Uterus (tissue), 4 donors: ENCODE measurements around the gene ZP2. TPM values are rescaled to one million over a fixed set of nuclear protein-coding genes. Genes with fewer than 3 reads are reported as not detected.
"Not testable (repeated sequence)": the region's sequence is repeated elsewhere in the genome, so short reads cannot be mapped to it uniquely, and the experiment has no call there.

Experiments
- DNase-seq, 2 donors: peaks; one replicate each; pipeline ENCODE4 v3.0.0-alpha.2; 2019 to 2020
- H3K27ac ChIP-seq, 2 donors: fragments of 200-600 bp; sonication (generic); 1 replicate in 1 of 2; 2 replicates in 1 of 2; pipeline ENCODE4 v1.5.1; 2016 to 2018
- H3K27me3 ChIP-seq, 2 donors: fragments of 200-600 bp; sonication (generic); one replicate each; pipeline ENCODE4 v1.5.1; 2018 to 2019; ENCODE audit warnings: control low read depth in 1 of 2
- H3K36me3 ChIP-seq, 2 donors: fragments of 200-600 bp; sonication (generic); one replicate each; pipeline ENCODE4 v1.5.1; 2019; ENCODE audit warnings: control low read depth in 1 of 2
- H3K4me1 ChIP-seq, 2 donors: fragments of 200-600 bp; sonication (generic); one replicate each; pipeline ENCODE4 v1.5.1; 2018 to 2019; ENCODE audit warnings: control low read depth in 1 of 2
- H3K4me3 ChIP-seq, 2 donors: fragments of 200-600 bp; sonication (generic); 1 replicate in 1 of 2; 2 replicates in 1 of 2; pipeline ENCODE4 v1.5.1; 2018 to 2019; ENCODE audit warnings: mild to moderate bottlenecking in 1 of 2
- H3K9me3 ChIP-seq, 2 donors: fragments of 200-600 bp; sonication (generic); one replicate each; pipeline ENCODE4 v1.5.1; 2019; ENCODE audit warnings: control low read depth in 1 of 2
- POLR2A ChIP-seq, 2 donors: fragments of 450-650 bp; IDR thresholded peaks; one replicate each; pipeline ENCODE4 v1.6.1; 2016; ENCODE audit warnings: antibody characterized with exemption in 2 of 2, mild to moderate bottlenecking in 1 of 2, moderate library complexity in 1 of 2
- intact Hi-C: fragments of 100-400 bp; cut with DNase I; formaldehyde crosslinking; loops from one replicate; pipeline ENCODE4 v1.15.1; 2023; ENCODE audit warnings: low total_unique reads
- total RNA-seq, 4 donors: library from RNA; depleted of rRNA in 3 of 4; stranded (reverse); fragments of >200 nt in 3 of 4; gene quantifications; one replicate each; pipeline versions ENCODE4 v1.1.0 to v1.2.4, GENCODE V29; 2014 to 2023
- TF ChIP-seq, protein P1 (sequence below), 4 experiments: fragments of 200-600 bp in 2 of 4; fragments of 450-650 bp in 2 of 4; sonication (generic) in 2 of 4; IDR thresholded peaks; one replicate each; pipeline ENCODE4 v1.5.1; 2016 to 2019; ENCODE audit warnings: antibody characterized with exemption in 4 of 4, mild to moderate bottlenecking in 2 of 4, moderate library complexity in 1 of 4
- donor health status: DM: yes; HTN: yes; CAD: no.

The ZP2 gene
- total RNA-seq: 1 to 10 TPM in 1 of 4 donors, not detected in 3; 3.4 TPM

DNA sequence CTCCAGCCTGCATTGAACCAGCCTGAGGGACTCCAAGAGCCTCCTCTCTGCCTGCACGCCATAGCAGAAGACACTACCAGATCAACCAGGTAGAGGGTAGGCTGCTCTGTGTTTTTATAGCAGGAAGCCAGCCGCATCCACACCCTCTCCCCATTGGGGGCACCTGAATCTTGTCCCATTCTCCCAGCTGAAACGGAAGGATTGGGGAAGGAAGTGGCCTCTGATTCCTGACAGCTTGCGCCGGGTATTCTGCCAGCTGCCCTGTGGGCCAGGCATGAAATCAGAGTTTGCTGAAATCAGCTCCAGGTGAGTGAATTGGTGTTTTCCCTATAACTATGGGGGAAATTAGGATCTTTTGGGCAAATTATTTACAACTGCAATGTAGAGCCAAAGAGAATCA, at the start of gene ZP2:
TSS of gene ZP2 (minus strand) at position 89 of the 400 bp plus-strand sequence. CDS start at position 62, 27 bp downstream.
- Histone ChIP-seq H3K27me3 (no peaks in the 10 kb centered on the region), H3K4me3 (no peak within 1 kb of the TSS), H3K9me3 (no peaks in the 10 kb centered on the region), H3K36me3 (no peaks in the 10 kb centered on the region), H3K4me1 (no peaks in the 10 kb centered on the region), H3K27ac (no peak within 1 kb of the TSS)
- TF ChIP-seq, protein P1, sequence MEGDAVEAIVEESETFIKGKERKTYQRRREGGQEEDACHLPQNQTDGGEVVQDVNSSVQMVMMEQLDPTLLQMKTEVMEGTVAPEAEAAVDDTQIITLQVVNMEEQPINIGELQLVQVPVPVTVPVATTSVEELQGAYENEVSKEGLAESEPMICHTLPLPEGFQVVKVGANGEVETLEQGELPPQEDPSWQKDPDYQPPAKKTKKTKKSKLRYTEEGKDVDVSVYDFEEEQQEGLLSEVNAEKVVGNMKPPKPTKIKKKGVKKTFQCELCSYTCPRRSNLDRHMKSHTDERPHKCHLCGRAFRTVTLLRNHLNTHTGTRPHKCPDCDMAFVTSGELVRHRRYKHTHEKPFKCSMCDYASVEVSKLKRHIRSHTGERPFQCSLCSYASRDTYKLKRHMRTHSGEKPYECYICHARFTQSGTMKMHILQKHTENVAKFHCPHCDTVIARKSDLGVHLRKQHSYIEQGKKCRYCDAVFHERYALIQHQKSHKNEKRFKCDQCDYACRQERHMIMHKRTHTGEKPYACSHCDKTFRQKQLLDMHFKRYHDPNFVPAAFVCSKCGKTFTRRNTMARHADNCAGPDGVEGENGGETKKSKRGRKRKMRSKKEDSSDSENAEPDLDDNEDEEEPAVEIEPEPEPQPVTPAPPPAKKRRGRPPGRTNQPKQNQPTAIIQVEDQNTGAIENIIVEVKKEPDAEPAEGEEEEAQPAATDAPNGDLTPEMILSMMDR (IDR thresholded peaks at IDR 0.05): no peak
- TF ChIP-seq POLR2A (IDR thresholded peaks at IDR 0.05): no peak
- DNase-seq: no peak
- intact Hi-C loops: no loop called here

DNA sequence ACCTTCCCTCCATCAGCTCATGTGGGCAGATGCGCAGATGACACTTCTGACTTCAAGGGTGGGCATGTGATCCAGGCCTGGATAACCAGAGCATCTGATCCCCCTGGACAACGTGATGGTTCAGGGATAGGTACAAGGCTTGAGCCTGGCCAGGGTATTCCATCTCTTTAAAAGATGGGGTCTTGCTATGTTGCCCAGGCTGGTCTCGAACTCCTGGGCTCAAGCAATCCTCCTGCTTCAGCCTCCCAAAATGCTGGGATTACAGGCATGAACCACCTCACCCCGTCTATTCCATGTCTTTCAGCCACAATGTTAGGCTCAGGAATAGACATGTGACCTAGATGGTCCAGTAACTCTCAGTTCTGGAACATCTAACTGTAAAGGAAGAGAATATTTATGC, 45.9 kb upstream of the ZP2 start:
- no peak overlapping the region for H3K4me3 ChIP-seq
- intact Hi-C loops: no loop called here
- H3K9me3 ChIP-seq: no peaks in the 10 kb centered on the region
- no peaks in the 10 kb centered on the region for H3K4me1 ChIP-seq
- no peaks in the 10 kb centered on the region for H3K27me3 ChIP-seq
- no peak for TF ChIP-seq POLR2A (IDR thresholded peaks at IDR 0.05)
- TF ChIP-seq, protein P1 (IDR thresholded peaks at IDR 0.05): no peak
- no peaks in the 10 kb centered on the region for H3K36me3 ChIP-seq
- H3K27ac ChIP-seq: no peak overlapping the region
- DNase-seq: no peak

DNA sequence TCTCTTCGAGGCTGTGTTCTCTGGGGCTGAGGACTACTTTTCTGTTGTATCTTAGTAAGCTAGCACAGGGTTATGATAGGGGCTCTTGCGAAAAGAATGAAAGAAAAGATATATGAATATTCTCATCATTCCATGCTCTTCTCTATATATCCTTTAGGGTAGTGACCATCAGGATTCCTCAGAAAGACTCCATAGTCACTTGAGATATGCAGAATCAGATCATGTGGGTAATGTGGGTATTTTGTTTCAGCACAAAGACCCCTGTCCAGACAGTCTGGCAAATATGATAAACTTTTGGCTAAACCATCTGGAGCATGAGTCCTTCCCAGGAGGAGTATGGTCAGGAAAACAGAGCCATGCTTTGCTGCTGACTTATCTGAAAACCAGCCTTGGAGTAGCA, 45.3 kb upstream of the ZP2 start:
- DNase-seq: no peak
- TF ChIP-seq POLR2A (IDR thresholded peaks at IDR 0.05): no peak
- TF ChIP-seq, protein P1 (IDR thresholded peaks at IDR 0.05): no peak
- intact Hi-C loops: no loop called here

DNA sequence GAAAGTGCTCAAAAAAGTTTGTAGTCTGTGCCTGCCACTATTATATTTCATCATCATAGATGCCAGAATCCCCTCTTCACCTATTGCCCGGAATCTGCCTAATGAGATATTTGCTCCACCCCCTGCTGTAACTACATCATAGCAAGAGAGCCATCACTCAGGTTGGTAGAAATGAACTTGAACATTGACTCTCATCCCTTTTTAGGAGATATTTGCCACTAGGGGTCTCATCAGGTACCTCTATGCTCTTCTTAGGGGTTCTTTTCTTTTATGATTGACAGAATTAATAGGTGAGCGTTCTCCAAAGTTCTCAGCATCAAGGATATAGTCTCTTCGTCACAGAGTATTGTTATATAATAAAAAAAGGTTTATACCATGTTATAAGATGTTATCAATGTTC, 42.1 kb upstream of the ZP2 start:
- no peaks in the 10 kb centered on the region for H3K9me3 ChIP-seq
- TF ChIP-seq POLR2A (IDR thresholded peaks at IDR 0.05): no peak
- TF ChIP-seq, protein P1 (IDR thresholded peaks at IDR 0.05): no peak
- no peaks in the 10 kb centered on the region for H3K4me1 ChIP-seq
- H3K27ac ChIP-seq: no peak overlapping the region
- no peaks in the 10 kb centered on the region for H3K36me3 ChIP-seq
- DNase-seq: no peak
- H3K4me3 ChIP-seq: no peak overlapping the region
- no peaks in the 10 kb centered on the region for H3K27me3 ChIP-seq
- intact Hi-C loops: no loop called here

More for the DNA sequence above, 45.3 kb upstream of the ZP2 start:
- no peaks in the 10 kb centered on the region for H3K27me3 ChIP-seq
- H3K27ac ChIP-seq: no peak overlapping the region
- no peak overlapping the region for H3K4me3 ChIP-seq
- no peaks in the 10 kb centered on the region for H3K4me1 ChIP-seq
- no peaks in the 10 kb centered on the region for H3K9me3 ChIP-seq
- H3K36me3 ChIP-seq: no peaks in the 10 kb centered on the region

- Histone ChIP-seq H3K4me3 (no peak overlapping the region), H3K9me3 (no peaks in the 10 kb centered on the region), H3K27ac (no peak overlapping the region), H3K36me3 (no peaks in the 10 kb centered on the region), H3K27me3 (no peaks in the 10 kb centered on the region), H3K4me1 (no peaks in the 10 kb centered on the region)
- TF ChIP-seq POLR2A (IDR thresholded peaks at IDR 0.05): no peak
- intact Hi-C loops: no loop called here
- DNase-seq: no peak
Measured at GRCh38 chr16:21250072-21250923, 38.9 kb upstream of the ZP2 start.

DNA sequence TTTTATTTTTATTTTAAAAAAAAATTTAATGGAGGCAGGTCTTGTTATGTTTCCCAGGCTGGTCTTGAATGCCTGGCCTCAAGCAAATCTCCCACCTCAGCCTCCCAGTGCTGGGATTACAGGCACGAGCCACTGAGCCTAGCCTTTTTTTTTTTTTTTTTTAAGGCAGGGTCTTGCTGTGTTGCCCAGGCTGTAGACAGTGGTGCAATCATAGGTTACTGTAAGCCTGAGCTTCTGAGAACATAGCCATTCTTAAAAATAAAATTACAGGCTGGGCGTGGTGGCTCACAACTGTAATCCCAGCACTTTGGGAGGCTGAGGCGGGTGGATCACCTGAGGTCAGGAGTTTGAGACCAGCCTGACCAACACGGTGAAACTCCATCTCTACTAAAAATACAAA, 36.8 kb upstream of the ZP2 start:
- H3K36me3 ChIP-seq, H3K4me3 ChIP-seq, H3K27ac ChIP-seq, intact Hi-C loops, DNase-seq, H3K4me1 ChIP-seq, H3K27me3 ChIP-seq, H3K9me3 ChIP-seq: not testable (repeated sequence)
